CD4-positive, alpha-beta T cell treated with Interleukin-6 for 4 hours (primary cell): Measurements from ENCODE around the gene SLC44A5.
"Not testable (repeated sequence)": the region's sequence is repeated elsewhere in the genome, so short reads cannot be mapped to it uniquely, and the experiment has no call there.

Experiments used
- DNase-seq: peaks from one replicate; pipeline ENCODE4 v3.0.0-alpha.2; 2020; ENCODE audit warnings: mixed read lengths

The SLC44A5 gene

GRCh38 chr1:75611014-75611413 lies at the start of gene SLC44A5:
TSS of gene SLC44A5 (minus strand) at chr1:75611114. CDS start at chr1:75541447, 69,667 bp downstream.
- DNase-seq = no peak

DNA sequence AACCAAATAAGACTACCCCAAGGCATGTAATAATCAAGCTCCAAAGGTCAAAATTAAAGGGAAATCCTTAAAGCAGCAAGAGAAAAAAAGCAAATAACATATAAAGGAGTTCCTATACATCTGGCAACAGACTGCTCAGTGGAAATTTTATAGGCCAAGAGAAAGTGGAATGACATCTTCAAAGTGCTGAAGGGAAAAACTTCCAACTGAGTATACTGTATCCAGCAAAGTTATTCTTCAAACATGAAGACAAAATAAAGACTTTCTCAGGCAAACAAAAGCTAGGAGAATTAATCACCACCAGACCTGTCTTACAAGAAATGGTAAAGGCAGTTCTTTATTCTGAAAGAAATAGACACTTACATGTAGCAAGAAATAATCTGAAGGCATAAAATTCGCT lies 45.0 kb upstream of the SLC44A5 start:
- DNase-seq = no peak

- not testable (repeated sequence) for DNase-seq
Observed at GRCh38 chr1:75647183-75647582, 36.3 kb upstream of the SLC44A5 start.

GRCh38 chr1:75645153-75645552 lies 34.2 kb upstream of the SLC44A5 start:
- DNase-seq = not testable (repeated sequence)

- no peak for DNase-seq
Observed at GRCh38 chr1:75643460-75643859, 32.5 kb upstream of the SLC44A5 start.

DNA sequence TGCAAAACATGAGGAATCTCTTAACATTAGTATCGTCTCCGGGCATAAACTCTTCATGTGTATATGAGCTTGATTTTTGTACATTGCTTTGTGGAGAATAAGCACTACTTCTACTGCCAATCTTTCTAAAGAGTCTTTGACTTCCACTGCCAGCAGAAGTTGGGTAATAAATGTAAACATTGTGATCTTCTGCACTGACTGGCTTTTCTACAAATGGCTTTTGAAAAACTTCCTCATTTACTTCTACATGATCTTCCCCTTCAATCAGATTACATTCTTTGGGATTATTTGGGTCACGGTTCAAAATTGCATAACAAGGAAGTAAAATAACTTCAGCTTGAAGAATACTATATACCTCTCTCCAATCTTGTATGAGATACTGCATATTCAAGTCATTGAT lies 30.4 kb upstream of the SLC44A5 start:
- DNase-seq = no peak

DNA sequence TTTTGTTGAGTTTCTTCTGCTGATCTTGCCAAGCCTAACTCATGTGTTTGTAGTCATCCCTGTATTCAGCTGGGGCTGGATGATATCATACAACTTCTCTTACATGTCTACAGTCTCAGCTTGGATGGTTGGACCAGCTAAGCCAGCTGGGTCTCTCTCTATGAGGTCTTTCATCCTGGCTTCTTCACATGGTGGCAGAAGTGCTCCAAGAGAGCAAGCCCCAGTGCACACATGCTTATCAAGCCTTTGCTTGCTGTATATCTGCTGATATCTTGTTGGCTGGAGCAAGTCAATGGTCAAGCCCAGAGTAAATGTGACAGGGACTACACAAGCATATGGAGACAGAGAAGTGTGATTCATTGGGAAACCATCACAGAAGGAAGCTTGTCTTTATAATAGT lies 29.2 kb upstream of the SLC44A5 start:
- DNase-seq = no peak

DNA sequence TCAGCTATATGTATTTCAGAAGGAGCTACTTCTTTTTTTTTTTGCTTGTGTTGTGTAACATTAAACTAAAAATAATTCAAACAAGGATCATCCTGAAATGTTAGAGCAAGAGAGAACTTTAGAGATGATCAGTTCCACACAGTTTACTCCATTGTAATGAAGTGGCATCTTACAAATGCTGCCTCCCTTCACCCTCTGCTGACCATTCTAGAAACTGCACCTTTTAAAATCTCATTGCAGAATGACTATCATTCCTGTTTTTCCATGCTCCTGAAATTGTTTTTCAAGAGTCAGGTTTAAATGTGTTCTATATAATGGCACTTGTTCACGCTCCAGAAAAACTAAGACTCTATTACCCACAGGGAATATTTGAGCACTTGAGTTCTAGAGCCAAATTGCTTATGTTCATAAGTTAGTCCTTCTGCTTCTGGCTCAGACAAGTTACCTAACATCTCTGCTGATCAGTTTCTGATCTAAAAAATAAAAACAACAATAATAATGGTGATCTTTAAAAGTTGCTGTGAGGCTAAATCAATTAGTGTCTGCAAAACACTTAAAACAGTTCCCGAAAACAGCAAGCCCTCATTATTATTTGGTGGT lies 21.5 kb upstream of the SLC44A5 start:
- no peak for DNase-seq

DNA sequence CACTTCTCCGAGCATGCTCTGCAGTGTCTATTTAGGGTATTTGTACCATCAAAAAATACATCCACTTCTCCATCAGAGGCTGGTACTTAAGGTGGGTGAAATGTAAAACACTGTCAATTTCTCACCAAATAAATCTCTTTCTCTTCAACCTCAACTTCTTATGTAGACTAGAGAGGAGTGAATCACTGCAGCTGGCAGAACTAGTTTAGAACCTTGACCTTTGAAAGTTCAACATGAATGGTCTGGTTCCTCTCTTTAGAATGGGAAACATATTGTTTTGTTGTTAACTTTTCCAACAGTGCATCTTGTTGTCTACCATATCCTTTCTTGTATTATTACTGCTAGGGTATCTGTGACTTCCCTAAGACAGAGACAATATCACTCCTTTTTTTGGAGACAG lies 20.1 kb upstream of the SLC44A5 start:
- DNase-seq = no peak

DNA sequence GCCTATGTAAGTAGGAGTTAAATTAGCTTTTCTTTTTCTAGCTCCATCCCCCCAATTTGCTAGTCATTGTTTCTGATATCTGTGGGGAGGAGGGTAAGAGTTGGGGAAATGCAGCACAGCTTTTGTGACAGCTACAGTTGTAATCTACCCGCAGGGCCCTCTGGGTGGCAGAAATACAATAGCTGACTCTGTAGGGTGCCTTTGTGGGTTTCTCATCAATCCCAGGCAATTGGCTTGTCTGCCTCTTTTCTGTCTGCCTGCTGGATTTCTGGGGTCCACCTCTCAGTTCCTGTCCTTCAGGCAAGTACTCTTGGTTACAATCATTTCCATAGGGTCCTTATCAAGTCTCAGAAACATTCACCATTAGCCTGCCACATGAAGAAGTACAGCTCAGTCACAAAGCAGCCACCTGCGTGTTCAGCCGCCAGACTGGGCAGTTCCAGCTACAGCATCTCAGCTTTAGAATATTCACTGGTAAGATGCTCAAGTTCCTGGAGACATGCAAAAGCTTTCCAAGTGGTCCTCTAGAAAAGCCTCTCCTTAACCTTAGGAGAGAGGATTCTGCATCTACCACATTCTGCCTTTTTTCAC lies 19.2 kb upstream of the SLC44A5 start:
- no peak for DNase-seq

- DNase-seq = no peak
Observed at GRCh38 chr1:75625795-75626194, 14.9 kb upstream of the SLC44A5 start.

GRCh38 chr1:75618382-75618781 lies 7.5 kb upstream of the SLC44A5 start:
- no peak for DNase-seq

- DNase-seq = no peak
Observed at GRCh38 chr1:75616436-75617433, 5.8 kb upstream of the SLC44A5 start.

DNA sequence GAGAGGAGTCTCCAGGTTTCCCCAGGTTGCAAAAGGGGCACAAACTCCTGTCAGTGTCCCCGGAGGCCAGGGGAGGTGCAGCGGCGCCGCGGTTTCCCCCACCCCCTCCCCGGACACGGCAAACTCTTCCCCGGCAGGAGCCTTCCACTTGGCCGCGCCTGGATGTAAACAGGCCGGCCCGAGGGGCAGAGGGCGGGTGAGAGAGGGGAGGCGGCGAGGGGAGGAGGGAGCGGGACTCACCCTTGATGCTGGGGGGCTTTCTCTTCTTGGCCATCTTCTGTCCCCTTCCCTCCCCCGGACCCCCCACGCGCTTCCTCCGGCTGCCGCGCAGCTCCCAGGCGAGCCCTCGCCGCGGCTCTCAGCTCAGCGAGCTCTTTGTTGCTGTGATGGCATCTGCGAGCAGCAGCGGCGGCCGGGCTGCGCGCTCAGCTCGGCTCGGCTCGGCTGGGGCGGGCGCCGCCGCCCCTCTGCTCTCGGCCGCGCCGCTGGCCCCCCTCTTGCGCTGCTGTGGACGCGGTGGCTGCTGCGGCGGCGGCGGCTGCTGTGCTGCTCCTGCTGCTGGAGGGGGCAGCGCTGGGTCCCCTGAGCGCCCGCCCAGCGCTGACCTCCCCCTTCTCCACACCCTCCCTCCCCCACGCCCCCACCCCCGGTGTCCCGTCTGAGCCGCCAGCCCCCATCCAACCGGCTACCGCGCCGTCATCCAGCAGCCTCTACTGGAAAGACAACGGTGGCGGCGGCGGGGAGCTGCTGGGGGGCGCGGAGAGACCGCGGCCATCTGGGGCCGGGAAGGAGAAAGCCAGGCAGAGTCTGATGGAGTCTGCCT lies 4.9 kb upstream of the SLC44A5 start:
- no peak for DNase-seq

DNA sequence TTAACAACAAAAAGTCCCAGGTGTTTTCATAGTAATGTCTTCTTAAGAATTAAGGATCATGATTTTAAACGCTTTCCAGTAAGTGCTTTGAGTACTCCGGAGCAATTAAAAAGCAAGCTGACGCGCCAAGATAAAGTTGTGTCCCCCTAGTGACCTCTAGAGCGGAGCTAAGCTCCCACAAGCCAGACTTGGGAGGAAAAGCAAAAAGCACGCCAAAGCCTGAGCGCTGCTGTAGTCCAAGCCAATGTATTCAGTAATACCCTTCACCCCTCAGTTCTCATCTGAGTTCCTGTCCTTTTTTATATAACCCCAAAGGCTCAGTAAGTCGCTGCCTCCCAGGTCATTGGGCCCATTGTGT lies 3.5 kb upstream of the SLC44A5 start:
- DNase-seq = no peak

DNA sequence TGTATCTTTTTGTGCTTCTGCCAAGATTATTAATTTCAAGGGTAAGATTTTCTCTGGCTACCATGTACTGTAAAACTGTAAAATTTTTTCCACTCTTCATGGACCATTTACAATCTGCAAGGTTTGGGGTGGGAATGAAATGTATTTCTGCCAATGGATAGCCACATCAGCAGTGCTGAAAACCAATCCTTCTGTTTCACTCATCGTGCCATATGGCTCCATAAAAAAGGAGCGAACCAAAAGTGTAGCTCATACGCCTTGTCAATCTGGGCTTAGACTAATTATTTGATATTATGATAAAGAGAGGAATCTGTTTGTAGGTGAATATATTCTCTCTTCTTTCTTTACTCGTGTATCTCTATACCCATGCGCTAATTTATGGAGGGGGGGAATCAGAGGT lies 3.0 kb upstream of the SLC44A5 start:
- no peak for DNase-seq

- no peak for DNase-seq
Observed at GRCh38 chr1:75612976-75613375, 2.1 kb upstream of the SLC44A5 start.

DNA sequence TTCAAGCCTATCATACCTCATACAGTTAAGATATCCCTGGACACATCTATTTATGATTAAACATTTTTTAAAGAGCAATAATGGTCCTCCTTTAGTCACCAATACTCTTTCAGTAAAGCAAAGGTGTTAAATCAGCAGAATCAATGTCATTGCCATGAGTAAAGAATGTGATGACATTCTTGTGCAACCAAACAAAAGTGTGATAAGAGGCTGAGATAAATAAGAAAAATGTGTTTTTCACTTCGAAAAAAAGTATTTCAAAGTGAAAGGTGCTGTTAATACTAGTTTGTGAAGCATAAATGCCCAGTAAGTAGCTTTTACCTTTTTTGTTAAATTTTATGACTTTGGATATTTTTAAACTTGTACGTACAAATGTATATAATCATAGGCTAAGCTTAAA lies 8.4 kb downstream of the SLC44A5 start:
- DNase-seq = no peak

- no peak for DNase-seq
Observed at GRCh38 chr1:75600781-75601180, 10.1 kb downstream of the SLC44A5 start.

- DNase-seq = no peak
Observed at GRCh38 chr1:75594327-75594726, 16.6 kb downstream of the SLC44A5 start.

DNA sequence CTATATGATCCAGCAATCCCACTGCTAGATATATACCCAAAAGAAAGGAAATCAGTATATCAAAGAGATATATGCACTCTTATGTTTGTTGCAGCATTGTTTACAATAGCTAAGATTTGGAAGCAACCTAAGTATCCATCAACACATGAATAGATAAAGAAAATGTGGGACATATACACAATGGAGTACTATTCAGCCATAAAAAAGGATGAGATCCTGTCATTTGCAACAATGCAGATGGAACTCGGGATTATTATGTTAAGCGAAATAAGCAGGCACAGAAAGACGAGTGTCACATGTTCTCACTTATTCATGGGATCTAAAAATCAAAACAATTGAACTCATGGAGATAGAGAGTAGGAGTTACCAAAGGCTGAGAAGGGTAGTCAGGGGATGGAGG lies 17.5 kb downstream of the SLC44A5 start:
- DNase-seq = not testable (repeated sequence)

DNA sequence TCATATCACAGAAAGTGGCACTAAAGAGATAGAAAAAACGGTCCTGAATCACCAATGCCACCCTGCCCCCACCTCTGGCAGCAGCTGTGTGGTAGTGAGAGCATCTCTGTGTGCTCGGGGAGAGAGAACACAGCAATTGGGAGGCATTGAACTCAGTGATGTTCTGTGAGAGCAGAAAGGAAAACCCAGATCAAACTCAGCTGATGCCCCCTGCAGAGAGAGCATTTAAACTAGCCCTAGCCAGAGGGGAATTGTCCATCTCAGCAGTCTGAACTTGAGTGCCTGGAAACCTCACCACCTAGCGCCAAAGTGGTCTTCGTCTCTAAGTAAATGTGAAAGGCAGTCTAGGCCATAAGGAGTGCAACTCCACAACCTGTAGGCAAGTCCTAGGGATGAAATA lies 21.3 kb downstream of the SLC44A5 start:
- no peak for DNase-seq
